GM21619 (cell line): ENCODE results near the gene C12orf42.
A peak's percentile ranks its signal among the peaks of the same experiment; 100 is the strongest.

Experiments used
- ATAC-seq: cut with Tn5 transposase; IDR thresholded peaks from one replicate; pipeline ENCODE4 v1.9.1; 2021; ENCODE audit not compliant: unreplicated experiment

Gene C12orf42

GRCh38 chr12:103495469-103496456 lies at the start of gene C12orf42:
TSS of gene C12orf42 (minus strand) at chr12:103495968. CDS start at chr12:103478426, 17,542 bp downstream.
- peak; percentile 59 for ATAC-seq

GRCh38 chr12:103542078-103542477 lies 46.3 kb upstream of the C12orf42 start:
- no peak for ATAC-seq

- no peak for ATAC-seq
Observed at GRCh38 chr12:103540319-103540718, 44.6 kb upstream of the C12orf42 start.

- ATAC-seq = no peak
Observed at GRCh38 chr12:103538397-103538796, 42.6 kb upstream of the C12orf42 start.

- no peak for ATAC-seq
Observed at GRCh38 chr12:103530307-103531066, 34.7 kb upstream of the C12orf42 start.

- ATAC-seq = no peak
Observed at GRCh38 chr12:103529306-103529705, 33.5 kb upstream of the C12orf42 start.

- ATAC-seq = no peak
Observed at GRCh38 chr12:103524238-103524875, 28.6 kb upstream of the C12orf42 start.

GRCh38 chr12:103523771-103524170 lies 28.0 kb upstream of the C12orf42 start:
- ATAC-seq = no peak

- ATAC-seq = no peak
Observed at GRCh38 chr12:103520686-103521215, 25.0 kb upstream of the C12orf42 start.

GRCh38 chr12:103519632-103520031 lies 23.9 kb upstream of the C12orf42 start:
- ATAC-seq = no peak

GRCh38 chr12:103518899-103519298 lies 23.1 kb upstream of the C12orf42 start:
- ATAC-seq = no peak

GRCh38 chr12:103517161-103517560 lies 21.4 kb upstream of the C12orf42 start:
- ATAC-seq = no peak

- no peak for ATAC-seq
Observed at GRCh38 chr12:103515341-103515740, 19.6 kb upstream of the C12orf42 start.

GRCh38 chr12:103513875-103514274 lies 18.1 kb upstream of the C12orf42 start:
- ATAC-seq = no peak

GRCh38 chr12:103505371-103506236 lies 9.8 kb upstream of the C12orf42 start:
- ATAC-seq = peak; percentile 96

- ATAC-seq = no peak
Observed at GRCh38 chr12:103504606-103505005, 8.8 kb upstream of the C12orf42 start.

- ATAC-seq = no peak
Observed at GRCh38 chr12:103503546-103504480, 8.0 kb upstream of the C12orf42 start.

GRCh38 chr12:103501447-103501846 lies 5.7 kb upstream of the C12orf42 start:
- no peak for ATAC-seq

- ATAC-seq = no peak
Observed at GRCh38 chr12:103499571-103499970, 3.8 kb upstream of the C12orf42 start.
